ENCODE data around the gene C1QTNF1. TPM values are rescaled to one million over a fixed set of nuclear protein-coding genes. Genes with fewer than 3 reads are reported as not detected.

C1QTNF1 gene
- total RNA-seq, 2 donors from 2014 or later = 10.4 to 12.1 TPM

GRCh38 chr17:78993981-78994671 lies 29.8 kb upstream of the C1QTNF1 start:
- no peak for DNase-seq
- intact Hi-C loops (cut with DNase I) = loop anchor here (2.0 kb wide), 1 partner anchor 49 kb away; no protein-coding TSS in a partner anchor
- Histone ChIP-seq H3K36me3 (peaks cover 8% of the 10 kb centered on the region), H3K27me3 (no peaks in the 10 kb centered on the region), H3K4me1 (peaks cover 29% of the 10 kb centered on the region), H3K9ac (ENCODE audit: low read depth in 2 of 2, low read length in 2 of 2) (peak overlapping the region in 1 of 2 donors; percentile 88), H3K27ac (peak overlapping the region; percentile 87), H3K9me3 (no peaks in the 10 kb centered on the region), H3K4me3 (no peak overlapping the region)
- TF ChIP-seq CTCF (IDR thresholded peaks at IDR 0.05) = no peak

- H3K4me3 ChIP-seq = no peak overlapping the region
- peak overlapping the region; percentile 87 for H3K27ac ChIP-seq
- DNase-seq = peak; percentile 25
- H3K4me1 ChIP-seq = peaks cover 33% of the 10 kb centered on the region
- TF ChIP-seq CTCF (IDR thresholded peaks at IDR 0.05) = no peak
- intact Hi-C loops (cut with DNase I) = no loop called here
- H3K27me3 ChIP-seq = no peaks in the 10 kb centered on the region
- no peaks in the 10 kb centered on the region for H3K9me3 ChIP-seq
- H3K36me3 ChIP-seq = peaks cover 8% of the 10 kb centered on the region
- H3K9ac ChIP-seq (ENCODE audit: low read depth in 2 of 2, low read length in 2 of 2) = peak overlapping the region; percentile 39 to 88
Measured at GRCh38 chr17:78995022-78995760, 28.8 kb upstream of the C1QTNF1 start.

DNA sequence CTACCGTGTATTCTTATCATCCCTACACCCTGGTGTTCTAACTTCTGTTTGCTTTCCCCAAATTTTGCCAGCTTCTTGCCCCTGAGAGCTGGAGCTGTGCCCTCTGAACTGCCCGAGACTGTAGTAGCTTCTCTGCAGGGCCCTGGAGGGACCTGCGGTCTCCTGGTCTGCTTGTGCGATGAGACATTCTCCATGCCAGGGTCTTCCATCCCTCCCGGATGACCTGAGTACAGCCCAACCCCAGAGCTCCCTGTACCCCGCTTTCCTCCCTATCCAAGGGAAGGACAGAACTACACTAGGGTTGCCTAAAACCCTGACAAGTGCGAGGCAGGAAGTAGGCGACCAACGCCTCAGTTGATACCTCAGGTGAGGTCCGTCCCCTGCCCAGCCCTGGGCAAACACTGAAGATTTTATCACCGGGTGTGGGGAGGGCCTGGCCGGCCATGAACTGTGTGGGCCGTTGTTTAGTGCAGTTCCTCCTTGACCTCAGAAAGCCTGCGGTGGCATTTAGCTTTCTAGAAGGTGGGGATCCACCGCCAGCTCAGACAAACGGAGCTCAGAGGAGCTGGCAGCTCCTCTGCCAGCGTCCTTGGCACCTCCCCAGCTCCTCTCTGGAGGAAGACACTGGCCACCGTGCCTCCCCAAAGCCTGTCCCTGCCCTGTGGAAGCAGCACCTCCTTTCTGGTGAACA lies 28.1 kb upstream of the C1QTNF1 start:
- H3K4me1 ChIP-seq = peaks cover 37% of the 10 kb centered on the region
- no peaks in the 10 kb centered on the region for H3K9me3 ChIP-seq
- no peaks in the 10 kb centered on the region for H3K27me3 ChIP-seq
- no peak for TF ChIP-seq CTCF (IDR thresholded peaks at IDR 0.05)
- H3K36me3 ChIP-seq = peaks cover 8% of the 10 kb centered on the region
- H3K27ac ChIP-seq = peak overlapping the region; percentile 87
- intact Hi-C loops (cut with DNase I) = no loop called here
- peak; percentile 92 for DNase-seq
- no peak overlapping the region for H3K4me3 ChIP-seq
- H3K9ac ChIP-seq (ENCODE audit: low read depth in 2 of 2, low read length in 2 of 2) = peak overlapping the region in 1 of 2 donors; percentile 88

DNA sequence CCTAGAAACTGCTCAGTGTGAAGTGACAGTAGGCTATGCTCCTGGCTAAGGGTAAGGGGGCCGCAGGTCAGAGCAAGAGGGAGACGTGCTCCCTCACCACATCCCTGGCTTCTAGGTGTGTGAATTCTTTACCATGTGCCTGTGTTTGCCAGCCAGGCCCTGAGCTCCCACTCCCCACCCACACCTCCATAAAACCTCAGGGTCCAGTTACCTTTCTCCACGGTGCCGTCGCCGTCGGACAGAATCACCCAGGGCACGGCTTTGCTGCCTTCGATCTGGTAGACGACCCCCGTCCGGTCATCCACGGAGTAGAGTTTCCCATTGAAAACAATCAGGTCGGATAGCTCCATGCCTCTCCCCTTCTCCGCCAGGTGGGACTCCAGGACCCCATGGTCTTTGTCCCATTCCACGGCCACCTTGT lies 27.2 kb upstream of the C1QTNF1 start:
- peak overlapping the region; percentile 26 to 88 for H3K9ac ChIP-seq (ENCODE audit: low read depth in 2 of 2, low read length in 2 of 2)
- DNase-seq = peak; percentile 30
- intact Hi-C loops (cut with DNase I) = no loop called here
- H3K27ac ChIP-seq = peak overlapping the region; percentile 87
- no peaks in the 10 kb centered on the region for H3K9me3 ChIP-seq
- H3K4me3 ChIP-seq = no peak overlapping the region
- TF ChIP-seq CTCF (IDR thresholded peaks at IDR 0.05) = no peak
- peaks cover 44% of the 10 kb centered on the region for H3K4me1 ChIP-seq
- H3K27me3 ChIP-seq = no peaks in the 10 kb centered on the region
- peaks cover under 1% of the 10 kb centered on the region for H3K36me3 ChIP-seq

DNA sequence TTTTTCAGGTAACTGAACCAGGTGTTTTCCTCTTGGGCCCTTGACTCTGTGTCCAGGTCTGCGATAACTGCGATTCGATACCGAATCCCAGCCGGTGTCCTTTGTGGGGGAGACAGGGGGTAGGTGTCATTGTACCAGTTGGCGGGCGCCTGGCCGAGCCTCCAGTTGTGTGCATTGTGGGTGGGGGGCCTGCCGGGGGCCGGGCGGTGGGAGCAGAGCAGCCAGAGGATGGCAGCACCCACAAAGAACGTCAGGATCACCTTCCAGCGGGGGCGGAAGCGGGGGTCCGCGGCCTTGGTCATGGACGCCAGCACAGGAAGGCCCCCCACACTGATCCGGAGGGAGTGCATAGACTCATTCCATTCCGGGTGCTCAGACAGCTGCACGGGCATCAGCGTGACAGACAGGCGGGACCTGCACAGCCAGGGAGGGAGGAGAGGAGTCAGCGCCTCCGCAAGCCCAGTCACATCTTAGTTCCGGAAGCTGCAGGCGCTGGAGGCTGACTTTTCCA lies 26.7 kb upstream of the C1QTNF1 start:
- intact Hi-C loops (cut with DNase I) = no loop called here
- peak; percentile 32 for DNase-seq

More for the DNA sequence above, 26.7 kb upstream of the C1QTNF1 start:
- Histone ChIP-seq H3K27me3 (no peaks in the 10 kb centered on the region), H3K36me3 (no peaks in the 10 kb centered on the region), H3K9ac (ENCODE audit: low read depth in 2 of 2, low read length in 2 of 2) (peak overlapping the region; percentile 26 to 88), H3K4me1 (peaks cover 44% of the 10 kb centered on the region), H3K27ac (peak overlapping the region; percentile 87), H3K9me3 (no peaks in the 10 kb centered on the region), H3K4me3 (no peak overlapping the region)
- no peak for TF ChIP-seq CTCF (IDR thresholded peaks at IDR 0.05)
